Keratinocyte (primary cell): Measurements from ENCODE around the gene OR4N5. TPM values are rescaled to one million over a fixed set of nuclear protein-coding genes. Genes with fewer than 3 reads are reported as not detected.
"Not testable (repeated sequence)": the region's sequence is repeated elsewhere in the genome, so short reads cannot be mapped to it uniquely, and the experiment has no call there.

Experiments used
- DNase-seq: peaks from one replicate; pipeline ENCODE4 v3.0.0-alpha.2; 2011; ENCODE audit warnings: low read depth, missing footprints, low spot score
- FAIRE-seq: peaks from 2 replicates; lab custom pipeline; 2011; peaks lifted over from hg19 to GRCh38; lab: Jason Lieb, UNC
- H2AFZ ChIP-seq: 2 replicates; pipeline ENCODE4 v1.6.0; 2012; ENCODE audit warnings: low read length, control low read depth, inconsistent platforms; ENCODE audit not compliant: control insufficient read depth
- H3K27ac ChIP-seq: 2 replicates; pipeline ENCODE4 v1.5.1; 2011; ENCODE audit warnings: low read length; ENCODE audit not compliant: control insufficient read depth, insufficient read depth
- H3K27me3 ChIP-seq: 3 replicates; pipeline ENCODE4 v1.6.0; 2011; ENCODE audit warnings: low read length; ENCODE audit not compliant: control insufficient read depth, insufficient read depth; ENCODE audit errors: extremely low read depth
- H3K36me3 ChIP-seq, 2 experiments: 2 replicates in 1 of 2; 3 replicates in 1 of 2; pipeline ENCODE4 v1.5.1; 2011; ENCODE audit warnings: low read length in 2 of 2, mild to moderate bottlenecking in 1 of 2; ENCODE audit not compliant: control insufficient read depth in 2 of 2, insufficient read depth in 2 of 2; ENCODE audit errors: extremely low read depth in 1 of 2
- H3K4me1 ChIP-seq: 3 replicates; pipeline ENCODE4 v1.5.1; 2011; ENCODE audit warnings: low read length; ENCODE audit not compliant: control insufficient read depth, insufficient read depth; ENCODE audit errors: extremely low read depth
- H3K4me2 ChIP-seq: 3 replicates; pipeline ENCODE4 v1.6.0; 2011; ENCODE audit warnings: low read depth, low read length; ENCODE audit not compliant: control insufficient read depth, insufficient read depth; ENCODE audit errors: extremely low read depth
- H3K4me3 ChIP-seq, 3 experiments: fragments of 200-600 bp in 1 of 3; sonication (generic) in 1 of 3; 2 replicates in 2 of 3; 3 replicates in 1 of 3; pipeline ENCODE4 v1.5.1; 2011 to 2016; ENCODE audit warnings: low read length in 3 of 3, mild to moderate bottlenecking in 3 of 3, control low read depth in 2 of 3, inconsistent platforms in 1 of 3, low read depth in 1 of 3, mixed read lengths in 1 of 3, mixed run types in 1 of 3, moderate library complexity in 1 of 3; ENCODE audit not compliant: control insufficient read depth in 2 of 3, insufficient read depth in 2 of 3; ENCODE audit errors: extremely low read depth in 1 of 3
- H3K79me2 ChIP-seq: 2 replicates; pipeline ENCODE4 v1.6.0; 2012; ENCODE audit warnings: low read length; ENCODE audit not compliant: control insufficient read depth, insufficient read depth
- H3K9ac ChIP-seq: 3 replicates; pipeline ENCODE4 v1.6.0; 2011; ENCODE audit warnings: low read length; ENCODE audit not compliant: control insufficient read depth, insufficient read depth; ENCODE audit errors: extremely low read depth
- H3K9me1 ChIP-seq: 3 replicates; pipeline ENCODE4 v1.6.0; 2011; ENCODE audit warnings: low read length; ENCODE audit not compliant: control insufficient read depth, insufficient read depth; ENCODE audit errors: extremely low read depth
- H3K9me3 ChIP-seq: 2 replicates; pipeline ENCODE4 v1.5.1; 2012; ENCODE audit warnings: low read depth, low read length; ENCODE audit not compliant: control insufficient read depth
- H4K20me1 ChIP-seq: 3 replicates; pipeline ENCODE4 v1.6.0; 2011; ENCODE audit warnings: low read length; ENCODE audit not compliant: control insufficient read depth, insufficient read depth; ENCODE audit errors: extremely low read depth
- EZH2 ChIP-seq: IDR thresholded peaks from one replicate; pipeline ENCODE4 v1.6.1; 2012; ENCODE audit warnings: inconsistent platforms, mild to moderate bottlenecking, low read length, moderate library complexity
- dilution Hi-C: fragments of 300-500 bp; cut with MboI; formaldehyde crosslinking; loops from one replicate; pipeline ENCODE4 v1.7.0; 2020; ENCODE audit warnings: low sequenced_read_pairs; ENCODE audit not compliant: extremely low pct_ligation_motif_present
- polyA plus RNA-seq, 5 experiments: library from polyadenylated mRNA; depleted of rRNA in 3 of 5; stranded (reverse) in 3 of 5; stranded (forward) in 1 of 5; unstranded in 1 of 5; fragments of >200 nt; gene quantifications; 1 replicate in 1 of 5; 2 replicates in 3 of 5; 3 replicates in 1 of 5; pipeline versions ENCODE4 v1.2.1 to v1.2.3, GENCODE V29; 2011 to 2012; ENCODE audit warnings: missing spikeins in 2 of 5, low read depth in 1 of 5, low replicate concordance in 1 of 5
- TF ChIP-seq, protein P1 (sequence below), 3 experiments: IDR thresholded peaks in 1 of 3; conservative IDR thresholded peaks in 1 of 3; optimal IDR thresholded peaks in 1 of 3; 2 replicates in 2 of 3; 3 replicates in 1 of 3; pipeline versions ENCODE3 to v1.5.1; 2011; ENCODE audit warnings: low read length in 3 of 3, mild to moderate bottlenecking in 3 of 3, moderate library complexity in 2 of 3, control low read depth in 1 of 3, inconsistent platforms in 1 of 3; ENCODE audit not compliant: insufficient read depth in 2 of 3; ENCODE audit errors: extremely low read depth in 1 of 3

Gene OR4N5
- polyA plus RNA-seq, 1 donor (not counting 4 experiments of a cell fraction or from before 2014, with no cell fraction given), result not detected

GRCh38 chr14:20093442-20093841 is 45.2 kb upstream of the OR4N5 start:
- TF ChIP-seq, protein P1, sequence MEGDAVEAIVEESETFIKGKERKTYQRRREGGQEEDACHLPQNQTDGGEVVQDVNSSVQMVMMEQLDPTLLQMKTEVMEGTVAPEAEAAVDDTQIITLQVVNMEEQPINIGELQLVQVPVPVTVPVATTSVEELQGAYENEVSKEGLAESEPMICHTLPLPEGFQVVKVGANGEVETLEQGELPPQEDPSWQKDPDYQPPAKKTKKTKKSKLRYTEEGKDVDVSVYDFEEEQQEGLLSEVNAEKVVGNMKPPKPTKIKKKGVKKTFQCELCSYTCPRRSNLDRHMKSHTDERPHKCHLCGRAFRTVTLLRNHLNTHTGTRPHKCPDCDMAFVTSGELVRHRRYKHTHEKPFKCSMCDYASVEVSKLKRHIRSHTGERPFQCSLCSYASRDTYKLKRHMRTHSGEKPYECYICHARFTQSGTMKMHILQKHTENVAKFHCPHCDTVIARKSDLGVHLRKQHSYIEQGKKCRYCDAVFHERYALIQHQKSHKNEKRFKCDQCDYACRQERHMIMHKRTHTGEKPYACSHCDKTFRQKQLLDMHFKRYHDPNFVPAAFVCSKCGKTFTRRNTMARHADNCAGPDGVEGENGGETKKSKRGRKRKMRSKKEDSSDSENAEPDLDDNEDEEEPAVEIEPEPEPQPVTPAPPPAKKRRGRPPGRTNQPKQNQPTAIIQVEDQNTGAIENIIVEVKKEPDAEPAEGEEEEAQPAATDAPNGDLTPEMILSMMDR (optimal IDR thresholded peaks at IDR 0.05 in 1 of 3, IDR thresholded peaks at IDR 0.05 in 1 of 3, conservative IDR thresholded peaks at IDR 0.05 in 1 of 3; ENCODE audit: extremely low read depth in 1 of 3, insufficient read depth in 2 of 3, low read length in 3 of 3), result no peak
- no peak for TF ChIP-seq EZH2
- Histone ChIP-seq H3K27me3 (no peaks in the 10 kb centered on the region), H4K20me1 (no peaks in the 10 kb centered on the region), H3K27ac (no peak overlapping the region), H3K4me3 (no peak overlapping the region), H3K4me2 (no peak overlapping the region), H3K9ac (no peak overlapping the region), H2AFZ (no peak overlapping the region), H3K36me3 (no peaks in the 10 kb centered on the region), H3K9me3 (no peaks in the 10 kb centered on the region), H3K9me1 (no peaks in the 10 kb centered on the region), H3K79me2 (no peaks in the 10 kb centered on the region), H3K4me1 (no peaks in the 10 kb centered on the region)
- dilution Hi-C loops, result no loop called here
- DNase-seq (no peak), FAIRE-seq (no peak)

GRCh38 chr14:20098926-20099770 is 39.5 kb upstream of the OR4N5 start:
- FAIRE-seq, H3K79me2 ChIP-seq, H3K4me2 ChIP-seq, H3K9ac ChIP-seq, H3K9me1 ChIP-seq, H3K4me3 ChIP-seq, H2AFZ ChIP-seq, H3K36me3 ChIP-seq, H3K27me3 ChIP-seq, dilution Hi-C loops, H4K20me1 ChIP-seq, DNase-seq, H3K4me1 ChIP-seq, H3K27ac ChIP-seq, H3K9me3 ChIP-seq: not testable (repeated sequence)
